AG04449 (cell line): ENCODE measurements around the gene RRBP1.

Source experiments
- CTCF ChIA-PET: fragments of 350-600 bp; formaldehyde crosslinking; extraction: SDS; loops from one replicate; lab custom pipeline; 2021; ENCODE audit warnings: antibody characterized with exemption; lab: Yijun Ruan, JAX
- POLR2A ChIA-PET: fragments of 400-600, 350-600 bp; formaldehyde crosslinking; extraction: SDS; loops from one replicate; lab custom pipeline; 2020; ENCODE audit warnings: antibody characterized with exemption, inconsistent platforms; lab: Yijun Ruan, JAX
- DNase-seq: peaks from one replicate; pipeline ENCODE4 v3.0.0-alpha.2; 2010; ENCODE audit warnings: low read depth, low spot score
- H3K4me3 ChIP-seq: 2 replicates; pipeline ENCODE4 v1.5.1; 2011; ENCODE audit warnings: low read depth, mild to moderate bottlenecking, control low read depth, low read length
- CTCF ChIP-seq: IDR thresholded peaks from one replicate; pipeline ENCODE4 v1.5.1; 2011; ENCODE audit warnings: mild to moderate bottlenecking, moderate library complexity, low read length, control low read depth, inconsistent platforms; ENCODE audit not compliant: insufficient read depth; ENCODE audit errors: missing control alignments

RRBP1 gene

GRCh38 chr20:17624551-17625245, 57.3 kb downstream of the RRBP1 start:
- CTCF ChIA-PET = interaction anchor here (1.3 to 2.1 kb wide), 6 partner anchors 9 to 315 kb away, joined by 3 to 7 read pairs (median 3); no protein-coding TSS in a partner anchor

GRCh38 chr20:17624070-17624469, 58.0 kb downstream of the RRBP1 start:
- POLR2A ChIA-PET = interaction anchor here (0.6 kb wide), 1 partner anchor 94 kb away, joined by 3 read pairs; no protein-coding TSS in a partner anchor
- CTCF ChIA-PET = interaction anchor here (1.3 to 2.1 kb wide), 5 partner anchors 9 to 315 kb away, joined by 3 to 7 read pairs (median 3); no protein-coding TSS in a partner anchor
- no peak for TF ChIP-seq CTCF
- no peak overlapping the region for H3K4me3 ChIP-seq
- no peak for DNase-seq

More at GRCh38 chr20:17624551-17625245, 57.3 kb downstream of the RRBP1 start:
- no peak for DNase-seq
- H3K4me3 ChIP-seq = no peak overlapping the region
- TF ChIP-seq CTCF = no peak
- POLR2A ChIA-PET = no interaction called here

GRCh38 chr20:17622851-17623508, 59.1 kb downstream of the RRBP1 start:
- POLR2A ChIA-PET = no interaction called here
- TF ChIP-seq CTCF = no peak

GRCh38 chr20:17622086-17622850, 59.8 kb downstream of the RRBP1 start:
- DNase-seq = no peak

More at GRCh38 chr20:17622851-17623508, 59.1 kb downstream of the RRBP1 start:
- no peak for DNase-seq
- CTCF ChIA-PET = interaction anchor here (0.9 to 2.2 kb wide), 5 partner anchors 12 to 316 kb away, joined by 3 to 6 read pairs (median 5); no protein-coding TSS in a partner anchor
- H3K4me3 ChIP-seq = no peak overlapping the region

GRCh38 chr20:17621229-17621968, 60.6 kb downstream of the RRBP1 start:
- H3K4me3 ChIP-seq = no peak overlapping the region
- ChIA-PET POLR2A (no interaction called here), CTCF (interaction anchor here (1.7 to 2.2 kb wide), 2 partner anchors 116 to 318 kb away, joined by 5 read pairs; no protein-coding TSS in a partner anchor)
- no peak for TF ChIP-seq CTCF
- no peak for DNase-seq

More at GRCh38 chr20:17622086-17622850, 59.8 kb downstream of the RRBP1 start:
- no peak overlapping the region for H3K4me3 ChIP-seq
- no peak for TF ChIP-seq CTCF
- POLR2A ChIA-PET = no interaction called here
- CTCF ChIA-PET = interaction anchor here (0.9 to 2.2 kb wide), 5 partner anchors 11 to 317 kb away, joined by 3 to 6 read pairs (median 5); no protein-coding TSS in a partner anchor
